GM12892 (cell line): ENCODE results near the gene MICAL3.

ENCODE experiments used
- POLR2A ChIP-seq: IDR thresholded peaks from 2 replicates; pipeline ENCODE4 v1.6.1; 2011; ENCODE audit warnings: low read depth, low read length, control low read depth
- POLR2AphosphoS5 ChIP-seq: IDR thresholded peaks from 2 replicates; pipeline ENCODE4 v1.6.1; 2011; ENCODE audit warnings: low read depth, low read length, control low read depth

DNA sequence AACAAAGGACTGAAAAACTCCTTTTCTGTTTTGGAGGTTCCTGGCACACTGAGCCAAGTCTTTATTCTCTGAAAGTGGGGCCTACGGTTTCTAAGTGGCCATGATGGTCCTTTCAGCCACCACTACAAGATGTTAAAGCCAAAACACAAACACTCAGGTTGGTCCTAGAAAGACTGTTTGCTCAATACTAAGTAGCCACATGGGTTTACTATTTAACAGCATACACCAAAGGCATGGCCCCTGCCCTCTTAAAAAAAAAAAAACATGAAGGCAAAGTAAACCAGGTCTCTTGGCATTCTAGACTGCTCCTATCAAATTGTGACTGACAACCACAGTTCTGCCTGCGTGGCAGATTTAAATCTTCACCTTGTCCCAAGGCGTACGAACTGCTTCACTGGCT, 126.5 kb downstream of the MICAL3 start:
- TF ChIP-seq POLR2A (no peak), POLR2AphosphoS5 (no peak)
